GM12878 (cell line): Measurements from ENCODE around the gene G2E3. TPM values are rescaled to one million over a fixed set of nuclear protein-coding genes. Genes with fewer than 3 reads are reported as not detected.

Experiments used
- EED ChIP-seq: sonication (generic); IDR thresholded peaks from 2 replicates; pipeline ENCODE4 v1.6.1; 2016; ENCODE audit warnings: antibody characterized with exemption, low read depth
- EP300 ChIP-seq, 2 experiments: fragments of 150-350 bp in 1 of 2; IDR thresholded peaks; 2 replicates each; pipeline ENCODE4 v1.6.1; 2011 to 2012; ENCODE audit warnings: low read depth in 2 of 2, low read length in 2 of 2, borderline replicate concordance in 1 of 2, improper control_type of control experiment in 1 of 2, inconsistent platforms in 1 of 2; ENCODE audit not compliant: control insufficient read depth in 1 of 2
- HDGF ChIP-seq: fragments of 450-650 bp; IDR thresholded peaks from 2 replicates; pipeline ENCODE4 v1.6.1; 2016; ENCODE audit warnings: antibody characterized with exemption
- KAT2A ChIP-seq: conservative IDR thresholded peaks from 2 replicates; pipeline ENCODE4 v1.6.1; 2011; ENCODE audit warnings: low read depth, low read length; ENCODE audit not compliant: control insufficient read depth
- MTA2 ChIP-seq: fragments of 450-650 bp; IDR thresholded peaks from 2 replicates; pipeline ENCODE4 v1.6.1; 2016; ENCODE audit warnings: low read depth, mild to moderate bottlenecking, moderate library complexity
- NFYA ChIP-seq: IDR thresholded peaks from 2 replicates; pipeline ENCODE4 v1.6.1; 2011; ENCODE audit warnings: low read depth, mild to moderate bottlenecking, low read length, improper control_type of control experiment, borderline replicate concordance
- PML ChIP-seq: IDR thresholded peaks from 2 replicates; pipeline ENCODE4 v1.6.1; 2012; ENCODE audit warnings: low read length, inconsistent platforms
- RELA ChIP-seq: fragments of 450-650 bp; IDR thresholded peaks from 2 replicates; pipeline ENCODE4 v1.8.0; 2014; ENCODE audit warnings: borderline replicate concordance; ENCODE audit not compliant: partially characterized antibody
- RUNX3 ChIP-seq: IDR thresholded peaks from 2 replicates; pipeline ENCODE4 v1.6.1; 2012; ENCODE audit warnings: low read length, inconsistent platforms
- SIN3A ChIP-seq: IDR thresholded peaks from 2 replicates; pipeline ENCODE4 v1.6.1; 2012; ENCODE audit warnings: low read depth, low read length, improper control_type of control experiment
- SREBF1 ChIP-seq: IDR thresholded peaks from 2 replicates; pipeline ENCODE4 v1.6.1; 2012; ENCODE audit warnings: mild to moderate bottlenecking, low read length
- STAT1 ChIP-seq: fragments of 450-650 bp; conservative IDR thresholded peaks from 2 replicates; pipeline ENCODE4 v1.6.1; 2014; ENCODE audit warnings: antibody characterized with exemption, mild to moderate bottlenecking
- USF1 ChIP-seq: IDR thresholded peaks from 2 replicates; pipeline ENCODE4 v1.6.1; 2011; ENCODE audit warnings: borderline replicate concordance, low read depth, mild to moderate bottlenecking, moderate library complexity, mixed read lengths, low read length; ENCODE audit not compliant: insufficient read depth; ENCODE audit errors: extremely low read length
- ZNF217 ChIP-seq: fragments of 450-650 bp; IDR thresholded peaks from 2 replicates; pipeline ENCODE4 v1.6.1; 2017; ENCODE audit warnings: antibody characterized with exemption, mild to moderate bottlenecking
- polyA plus RNA-seq, 11 experiments: library from polyadenylated mRNA; depleted of rRNA in 4 of 11; unstranded in 6 of 11; stranded (reverse) in 5 of 11; fragments of >200 nt; fragmentation: Nextera tagmentation in 4 of 11; fragmentation: Illumina TruSeq in 1 of 11; extraction: Ambion mirVana in 4 of 11; extraction: Trizol in 1 of 11; gene quantifications; 1 replicate in 1 of 11; 2 replicates in 10 of 11; pipeline versions ENCODE4 v1.2.1 to v1.2.3, GENCODE V29; 2011 to 2016; ENCODE audit warnings: inconsistent platforms in 2 of 11, missing spikeins in 2 of 11, low read depth in 1 of 11
- total RNA-seq, 4 experiments: library from RNA; depleted of rRNA in 3 of 4; stranded (reverse); fragments of >200 nt in 3 of 4; fragmentation: Illumina TruSeq in 1 of 4; extraction: Trizol in 1 of 4; gene quantifications; 2 replicates each; pipeline versions ENCODE4 v1.2.1 to v1.2.3, GENCODE V29; 2013 to 2021
- TF ChIP-seq, protein P1 (sequence below): fragments of 450-650 bp; IDR thresholded peaks from 2 replicates; pipeline ENCODE4 v1.6.1; 2017; ENCODE audit warnings: mild to moderate bottlenecking, moderate library complexity
- TF ChIP-seq, protein P2 (sequence below): fragments of 450-650 bp; IDR thresholded peaks from 2 replicates; pipeline ENCODE4 v1.6.1; 2017; ENCODE audit warnings: antibody characterized with exemption, mild to moderate bottlenecking, moderate library complexity
- TF ChIP-seq, protein P3 (sequence below): fragments of 450-650 bp; IDR thresholded peaks from 2 replicates; pipeline ENCODE4 v1.6.1; 2017; ENCODE audit warnings: borderline replicate concordance

Gene G2E3
- total and polyA plus RNA-seq, 10 of the 15 experiments (the other 5 are each of a cell fraction or from before 2014, with no cell fraction given) = 10.0 to 38.0 (median 21.1) TPM

DNA sequence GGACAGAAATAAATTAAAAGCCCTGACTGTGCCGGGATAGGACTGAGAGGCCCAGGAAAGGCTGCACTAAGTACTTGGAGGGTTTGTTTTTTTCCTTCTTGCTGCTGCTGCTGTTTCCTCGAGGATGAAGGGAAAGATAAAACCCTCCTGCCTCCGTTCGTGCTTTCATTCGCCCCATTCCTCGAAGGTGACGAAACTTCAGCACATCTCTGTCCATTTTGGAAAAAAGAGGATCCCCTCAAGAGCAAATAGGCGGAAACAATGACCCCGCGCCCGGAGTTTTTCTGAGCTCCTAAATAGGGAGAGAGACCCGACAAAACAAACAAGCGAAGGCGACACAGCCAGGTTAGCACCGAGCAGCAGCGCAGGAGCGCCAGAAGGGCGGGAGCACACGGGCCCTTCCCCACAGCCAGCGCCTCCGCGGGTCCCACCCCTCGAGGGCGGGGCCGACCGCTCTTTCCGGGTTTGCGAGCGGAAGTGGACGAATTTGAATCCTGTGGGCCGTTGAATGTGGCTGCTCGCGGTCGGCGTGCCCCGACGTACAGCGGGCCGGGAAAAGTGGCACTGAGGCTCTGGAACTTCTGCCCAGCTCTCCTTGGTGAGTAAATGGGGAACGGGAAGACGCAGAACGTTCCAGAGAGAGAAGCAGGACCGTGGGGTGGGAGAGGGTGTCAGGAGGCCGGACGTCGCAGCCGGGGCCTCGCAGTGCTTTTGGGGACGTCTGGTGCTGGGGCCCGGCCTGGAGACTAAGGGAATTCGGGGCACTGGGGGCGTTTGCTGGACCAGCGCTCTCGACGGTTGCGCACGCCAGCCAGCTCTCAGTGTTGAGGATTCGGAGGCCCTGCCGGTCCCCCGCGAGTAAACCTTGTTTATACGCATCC lies at the start of gene G2E3 (continued):
- TF ChIP-seq, protein P1, sequence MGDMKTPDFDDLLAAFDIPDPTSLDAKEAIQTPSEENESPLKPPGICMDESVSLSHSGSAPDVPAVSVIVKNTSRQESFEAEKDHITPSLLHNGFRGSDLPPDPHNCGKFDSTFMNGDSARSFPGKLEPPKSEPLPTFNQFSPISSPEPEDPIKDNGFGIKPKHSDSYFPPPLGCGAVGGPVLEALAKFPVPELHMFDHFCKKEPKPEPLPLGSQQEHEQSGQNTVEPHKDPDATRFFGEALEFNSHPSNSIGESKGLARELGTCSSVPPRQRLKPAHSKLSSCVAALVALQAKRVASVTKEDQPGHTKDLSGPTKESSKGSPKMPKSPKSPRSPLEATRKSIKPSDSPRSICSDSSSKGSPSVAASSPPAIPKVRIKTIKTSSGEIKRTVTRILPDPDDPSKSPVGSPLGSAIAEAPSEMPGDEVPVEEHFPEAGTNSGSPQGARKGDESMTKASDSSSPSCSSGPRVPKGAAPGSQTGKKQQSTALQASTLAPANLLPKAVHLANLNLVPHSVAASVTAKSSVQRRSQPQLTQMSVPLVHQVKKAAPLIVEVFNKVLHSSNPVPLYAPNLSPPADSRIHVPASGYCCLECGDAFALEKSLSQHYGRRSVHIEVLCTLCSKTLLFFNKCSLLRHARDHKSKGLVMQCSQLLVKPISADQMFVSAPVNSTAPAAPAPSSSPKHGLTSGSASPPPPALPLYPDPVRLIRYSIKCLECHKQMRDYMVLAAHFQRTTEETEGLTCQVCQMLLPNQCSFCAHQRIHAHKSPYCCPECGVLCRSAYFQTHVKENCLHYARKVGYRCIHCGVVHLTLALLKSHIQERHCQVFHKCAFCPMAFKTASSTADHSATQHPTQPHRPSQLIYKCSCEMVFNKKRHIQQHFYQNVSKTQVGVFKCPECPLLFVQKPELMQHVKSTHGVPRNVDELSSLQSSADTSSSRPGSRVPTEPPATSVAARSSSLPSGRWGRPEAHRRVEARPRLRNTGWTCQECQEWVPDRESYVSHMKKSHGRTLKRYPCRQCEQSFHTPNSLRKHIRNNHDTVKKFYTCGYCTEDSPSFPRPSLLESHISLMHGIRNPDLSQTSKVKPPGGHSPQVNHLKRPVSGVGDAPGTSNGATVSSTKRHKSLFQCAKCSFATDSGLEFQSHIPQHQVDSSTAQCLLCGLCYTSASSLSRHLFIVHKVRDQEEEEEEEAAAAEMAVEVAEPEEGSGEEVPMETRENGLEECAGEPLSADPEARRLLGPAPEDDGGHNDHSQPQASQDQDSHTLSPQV = no peak
- TF ChIP-seq NFYA (no peak), PML (peak; percentile 81; the same call in 1 of the 2 replicates), HDGF (peak; percentile 60; the same call in 1 of the 2 replicates), EED (no peak), SIN3A (peak; percentile 93), EP300 (IDR thresholded peaks at IDR 0.05; ENCODE audit: borderline replicate concordance in 1 of 2, control insufficient read depth in 1 of 2, low read depth in 2 of 2, low read length in 2 of 2) (no peak), RUNX3 (peak; percentile 78), SREBF1 (no peak), KAT2A (no peak), STAT1 (0 out of 2 replicates have a peak, but pooled peaks have one; percentile 27), RELA (peak; percentile 57), MTA2 (no peak), ZNF217 (no peak), USF1 (no peak)
- TF ChIP-seq, protein P2, sequence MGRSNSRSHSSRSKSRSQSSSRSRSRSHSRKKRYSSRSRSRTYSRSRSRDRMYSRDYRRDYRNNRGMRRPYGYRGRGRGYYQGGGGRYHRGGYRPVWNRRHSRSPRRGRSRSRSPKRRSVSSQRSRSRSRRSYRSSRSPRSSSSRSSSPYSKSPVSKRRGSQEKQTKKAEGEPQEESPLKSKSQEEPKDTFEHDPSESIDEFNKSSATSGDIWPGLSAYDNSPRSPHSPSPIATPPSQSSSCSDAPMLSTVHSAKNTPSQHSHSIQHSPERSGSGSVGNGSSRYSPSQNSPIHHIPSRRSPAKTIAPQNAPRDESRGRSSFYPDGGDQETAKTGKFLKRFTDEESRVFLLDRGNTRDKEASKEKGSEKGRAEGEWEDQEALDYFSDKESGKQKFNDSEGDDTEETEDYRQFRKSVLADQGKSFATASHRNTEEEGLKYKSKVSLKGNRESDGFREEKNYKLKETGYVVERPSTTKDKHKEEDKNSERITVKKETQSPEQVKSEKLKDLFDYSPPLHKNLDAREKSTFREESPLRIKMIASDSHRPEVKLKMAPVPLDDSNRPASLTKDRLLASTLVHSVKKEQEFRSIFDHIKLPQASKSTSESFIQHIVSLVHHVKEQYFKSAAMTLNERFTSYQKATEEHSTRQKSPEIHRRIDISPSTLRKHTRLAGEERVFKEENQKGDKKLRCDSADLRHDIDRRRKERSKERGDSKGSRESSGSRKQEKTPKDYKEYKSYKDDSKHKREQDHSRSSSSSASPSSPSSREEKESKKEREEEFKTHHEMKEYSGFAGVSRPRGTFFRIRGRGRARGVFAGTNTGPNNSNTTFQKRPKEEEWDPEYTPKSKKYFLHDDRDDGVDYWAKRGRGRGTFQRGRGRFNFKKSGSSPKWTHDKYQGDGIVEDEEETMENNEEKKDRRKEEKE = no peak
- TF ChIP-seq, protein P3, sequence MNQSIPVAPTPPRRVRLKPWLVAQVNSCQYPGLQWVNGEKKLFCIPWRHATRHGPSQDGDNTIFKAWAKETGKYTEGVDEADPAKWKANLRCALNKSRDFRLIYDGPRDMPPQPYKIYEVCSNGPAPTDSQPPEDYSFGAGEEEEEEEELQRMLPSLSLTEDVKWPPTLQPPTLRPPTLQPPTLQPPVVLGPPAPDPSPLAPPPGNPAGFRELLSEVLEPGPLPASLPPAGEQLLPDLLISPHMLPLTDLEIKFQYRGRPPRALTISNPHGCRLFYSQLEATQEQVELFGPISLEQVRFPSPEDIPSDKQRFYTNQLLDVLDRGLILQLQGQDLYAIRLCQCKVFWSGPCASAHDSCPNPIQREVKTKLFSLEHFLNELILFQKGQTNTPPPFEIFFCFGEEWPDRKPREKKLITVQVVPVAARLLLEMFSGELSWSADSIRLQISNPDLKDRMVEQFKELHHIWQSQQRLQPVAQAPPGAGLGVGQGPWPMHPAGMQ = no peak
